SU-DHL-6 (cell line): ENCODE results near the gene ABCA4.

Source experiments
- H2AFZ ChIP-seq: fragments of 200-600 bp; sonication (generic); 2 replicates; pipeline ENCODE4 v1.6.1; 2014; ENCODE audit warnings: low read depth, mild to moderate bottlenecking, moderate library complexity, mixed read lengths, antibody characterized with exemption, low read length; ENCODE audit not compliant: severe bottlenecking
- H3F3A ChIP-seq: fragments of 200-600 bp; shearing (Covaris generic); 2 replicates; pipeline ENCODE4 v1.6.0; 2016; ENCODE audit warnings: antibody characterized with exemption, mild to moderate bottlenecking; ENCODE audit not compliant: insufficient read depth
- H3K27ac ChIP-seq: fragments of 200-600 bp; sonication (generic); 2 replicates; pipeline ENCODE4 v1.5.1; 2016; ENCODE audit warnings: low read depth, mild to moderate bottlenecking, low read length, moderate library complexity, mixed read lengths
- H3K27me3 ChIP-seq: fragments of 200-600 bp; sonication (generic), shearing (Covaris generic); 2 replicates; pipeline ENCODE4 v1.6.0; 2014; ENCODE audit warnings: mild to moderate bottlenecking, low read length
- H3K36me3 ChIP-seq: fragments of 200-600 bp; sonication (generic); 2 replicates; pipeline ENCODE4 v1.6.1; 2014; ENCODE audit warnings: mild to moderate bottlenecking, low read length, mixed read lengths
- H3K4me2 ChIP-seq: fragments of 300-600, 200-600 bp; shearing (Covaris generic), sonication (generic); 2 replicates; pipeline ENCODE4 v1.6.0; 2014; ENCODE audit warnings: low read length, low read depth, mild to moderate bottlenecking; ENCODE audit not compliant: poor library complexity, severe bottlenecking
- H3K4me3 ChIP-seq: fragments of 200-600 bp; sonication (generic); 2 replicates; pipeline ENCODE4 v1.5.1; 2014; ENCODE audit warnings: antibody characterized with exemption, low read length, mild to moderate bottlenecking, mixed read lengths; ENCODE audit not compliant: insufficient read depth, poor library complexity, severe bottlenecking
- H3K79me2 ChIP-seq: fragments of 200-600 bp; sonication (generic); 2 replicates; pipeline ENCODE4 v1.6.1; 2014; ENCODE audit warnings: mild to moderate bottlenecking, low read length, moderate library complexity; ENCODE audit not compliant: insufficient read depth
- H3K9ac ChIP-seq: fragments of 200-600 bp; sonication (generic); 2 replicates; pipeline ENCODE4 v1.7.0; 2014; ENCODE audit warnings: mild to moderate bottlenecking, low read length
- H3K9me2 ChIP-seq: fragments of 200-600 bp; sonication (generic); replicated peaks from 2 replicates; pipeline ENCODE4 v1.6.1; 2014; ENCODE audit warnings: low read length; ENCODE audit not compliant: insufficient read depth
- H3K9me3 ChIP-seq: fragments of 200-600 bp; sonication (generic); 2 replicates; pipeline ENCODE4 v1.6.1; 2014; ENCODE audit warnings: low read length, mixed read lengths; ENCODE audit not compliant: insufficient read depth
- H4K20me1 ChIP-seq: fragments of 200-600 bp; sonication (generic); 2 replicates; pipeline ENCODE4 v1.6.1; 2014; ENCODE audit warnings: low read depth, mild to moderate bottlenecking, antibody characterized with exemption, low read length, moderate library complexity, mixed read lengths
- EZH2phosphoT487 ChIP-seq: fragments of 200-600 bp; sonication (generic), shearing (Covaris generic); conservative IDR thresholded peaks from 2 replicates; pipeline ENCODE4 v1.6.1; 2018; ENCODE audit warnings: mild to moderate bottlenecking, antibody characterized with exemption, low read length, moderate library complexity, mixed read lengths
- TF ChIP-seq, protein P1 (sequence below): fragments of 200-600 bp; sonication (generic); IDR thresholded peaks from one replicate; pipeline ENCODE4 v1.5.1; 2017; ENCODE audit warnings: antibody characterized with exemption, mild to moderate bottlenecking, low read length, moderate library complexity; ENCODE audit not compliant: insufficient read depth, poor library complexity, severe bottlenecking

The ABCA4 gene

DNA sequence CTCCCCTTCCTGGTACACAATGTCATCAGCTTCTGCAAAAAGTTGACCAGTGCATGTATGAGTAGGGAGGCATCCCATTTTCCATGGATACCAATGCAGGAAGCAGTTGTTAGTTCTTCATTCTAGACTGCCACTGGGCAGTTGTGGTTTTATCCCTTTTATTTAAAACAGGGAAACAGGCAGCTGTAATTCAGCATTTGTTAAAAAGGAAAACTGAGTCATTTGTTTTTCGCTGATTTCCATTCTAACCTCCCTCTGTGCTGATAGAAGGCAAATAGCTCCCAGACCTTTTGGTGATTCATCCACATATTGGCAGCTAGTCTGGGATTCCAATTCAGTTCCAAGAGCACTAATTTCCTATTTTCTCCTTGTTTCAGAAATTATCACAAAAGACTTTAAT is 21.1 kb upstream of the ABCA4 start:
- Histone ChIP-seq H3F3A (no peaks in the 10 kb centered on the region), H3K9me3 (no peaks in the 10 kb centered on the region), H3K27ac (no peak overlapping the region), H3K9ac (no peak overlapping the region), H3K27me3 (no peaks in the 10 kb centered on the region), H3K4me2 (no peak overlapping the region), H3K79me2 (no peaks in the 10 kb centered on the region), H3K9me2 (no peaks in the 10 kb centered on the region), H3K4me3 (no peak overlapping the region), H3K36me3 (no peaks in the 10 kb centered on the region), H4K20me1 (no peaks in the 10 kb centered on the region), H2AFZ (no peak overlapping the region)
- TF ChIP-seq, protein P1, sequence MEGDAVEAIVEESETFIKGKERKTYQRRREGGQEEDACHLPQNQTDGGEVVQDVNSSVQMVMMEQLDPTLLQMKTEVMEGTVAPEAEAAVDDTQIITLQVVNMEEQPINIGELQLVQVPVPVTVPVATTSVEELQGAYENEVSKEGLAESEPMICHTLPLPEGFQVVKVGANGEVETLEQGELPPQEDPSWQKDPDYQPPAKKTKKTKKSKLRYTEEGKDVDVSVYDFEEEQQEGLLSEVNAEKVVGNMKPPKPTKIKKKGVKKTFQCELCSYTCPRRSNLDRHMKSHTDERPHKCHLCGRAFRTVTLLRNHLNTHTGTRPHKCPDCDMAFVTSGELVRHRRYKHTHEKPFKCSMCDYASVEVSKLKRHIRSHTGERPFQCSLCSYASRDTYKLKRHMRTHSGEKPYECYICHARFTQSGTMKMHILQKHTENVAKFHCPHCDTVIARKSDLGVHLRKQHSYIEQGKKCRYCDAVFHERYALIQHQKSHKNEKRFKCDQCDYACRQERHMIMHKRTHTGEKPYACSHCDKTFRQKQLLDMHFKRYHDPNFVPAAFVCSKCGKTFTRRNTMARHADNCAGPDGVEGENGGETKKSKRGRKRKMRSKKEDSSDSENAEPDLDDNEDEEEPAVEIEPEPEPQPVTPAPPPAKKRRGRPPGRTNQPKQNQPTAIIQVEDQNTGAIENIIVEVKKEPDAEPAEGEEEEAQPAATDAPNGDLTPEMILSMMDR = no peak
- no peak for TF ChIP-seq EZH2phosphoT487

DNA sequence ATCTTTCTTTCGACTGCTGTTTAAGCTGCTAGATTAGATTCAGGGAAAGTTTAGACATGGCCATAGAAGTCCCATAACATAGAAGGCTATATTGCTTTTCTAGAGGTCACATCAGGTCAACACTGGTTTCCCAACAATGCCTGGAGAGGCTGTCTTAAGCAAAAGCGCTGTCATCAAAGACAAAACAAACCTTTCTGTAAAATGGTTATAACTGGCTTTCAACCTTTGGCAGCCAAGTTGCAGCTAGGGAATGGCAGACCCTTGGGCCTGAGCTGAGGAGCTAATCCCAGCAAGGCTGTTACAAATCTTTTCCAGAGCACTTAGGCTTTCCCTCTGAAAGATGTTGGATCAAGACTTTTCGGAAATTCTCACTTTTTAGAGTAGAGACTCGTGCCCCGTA is 11.2 kb upstream of the ABCA4 start:
- Histone ChIP-seq H3K9me3 (no peaks in the 10 kb centered on the region), H4K20me1 (no peaks in the 10 kb centered on the region), H3K4me3 (no peak overlapping the region), H3K4me2 (no peak overlapping the region), H3F3A (no peaks in the 10 kb centered on the region), H3K36me3 (no peaks in the 10 kb centered on the region), H3K9me2 (no peaks in the 10 kb centered on the region), H3K79me2 (no peaks in the 10 kb centered on the region), H3K9ac (no peak overlapping the region), H3K27ac (no peak overlapping the region), H3K27me3 (no peaks in the 10 kb centered on the region), H2AFZ (no peak overlapping the region)
- no peak for TF ChIP-seq EZH2phosphoT487
- TF ChIP-seq, protein P1 = no peak

DNA sequence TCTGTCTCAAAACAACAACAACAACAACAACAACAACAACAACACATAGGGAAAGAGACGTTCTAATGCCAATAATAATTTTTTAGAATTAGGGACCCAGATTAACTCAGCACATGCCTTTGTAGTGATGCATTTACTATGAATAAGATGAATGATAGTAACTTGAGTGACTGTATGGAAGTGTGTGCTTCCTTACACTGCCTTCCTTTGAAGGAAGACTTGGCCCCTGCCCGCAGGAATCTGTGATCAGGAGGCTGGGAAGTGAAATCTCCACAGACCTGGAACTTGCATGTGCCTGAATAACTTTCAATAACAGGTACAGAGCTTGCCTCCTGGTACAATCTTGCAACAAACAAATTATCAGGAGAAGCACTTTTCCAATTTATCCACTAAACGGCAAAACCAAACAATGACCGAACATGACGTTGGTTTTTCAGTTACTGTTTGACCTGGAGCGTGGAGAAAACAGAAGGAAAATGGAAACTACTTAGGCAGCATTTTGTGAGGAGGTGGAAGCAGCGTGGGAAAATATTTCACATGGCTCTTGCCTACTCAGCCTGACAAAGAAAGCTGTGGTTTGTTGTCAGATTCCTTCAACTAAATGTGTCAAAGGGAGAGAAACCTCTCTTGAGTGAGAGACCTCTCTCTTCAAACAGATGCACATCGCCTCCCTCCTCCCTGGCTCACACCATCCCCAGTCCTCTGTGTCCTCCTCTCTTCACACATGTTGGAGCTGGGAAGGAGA is 10.1 kb upstream of the ABCA4 start:
- H3K36me3 ChIP-seq = no peaks in the 10 kb centered on the region
- no peaks in the 10 kb centered on the region for H3K9me3 ChIP-seq
- no peaks in the 10 kb centered on the region for H3K27me3 ChIP-seq
- no peaks in the 10 kb centered on the region for H3F3A ChIP-seq
- H3K79me2 ChIP-seq = no peaks in the 10 kb centered on the region
- TF ChIP-seq, protein P1 = no peak
- no peak for TF ChIP-seq EZH2phosphoT487
- H3K9me2 ChIP-seq = no peaks in the 10 kb centered on the region
- H3K9ac ChIP-seq = no peak overlapping the region
- no peaks in the 10 kb centered on the region for H4K20me1 ChIP-seq
- no peak overlapping the region for H3K27ac ChIP-seq
- no peak overlapping the region for H3K4me2 ChIP-seq
- H3K4me3 ChIP-seq = no peak overlapping the region
- H2AFZ ChIP-seq = no peak overlapping the region
